ENCODE data around the gene TRPM2. TPM values are rescaled to one million over a fixed set of nuclear protein-coding genes. Genes with fewer than 3 reads are reported as not detected.
A peak's percentile ranks its signal among the peaks of the same experiment; 100 is the strongest.

Gene TRPM2
- total RNA-seq, 4 donors from 2014 or later = 0.40 to 6.9 (median 2.5) TPM

DNA sequence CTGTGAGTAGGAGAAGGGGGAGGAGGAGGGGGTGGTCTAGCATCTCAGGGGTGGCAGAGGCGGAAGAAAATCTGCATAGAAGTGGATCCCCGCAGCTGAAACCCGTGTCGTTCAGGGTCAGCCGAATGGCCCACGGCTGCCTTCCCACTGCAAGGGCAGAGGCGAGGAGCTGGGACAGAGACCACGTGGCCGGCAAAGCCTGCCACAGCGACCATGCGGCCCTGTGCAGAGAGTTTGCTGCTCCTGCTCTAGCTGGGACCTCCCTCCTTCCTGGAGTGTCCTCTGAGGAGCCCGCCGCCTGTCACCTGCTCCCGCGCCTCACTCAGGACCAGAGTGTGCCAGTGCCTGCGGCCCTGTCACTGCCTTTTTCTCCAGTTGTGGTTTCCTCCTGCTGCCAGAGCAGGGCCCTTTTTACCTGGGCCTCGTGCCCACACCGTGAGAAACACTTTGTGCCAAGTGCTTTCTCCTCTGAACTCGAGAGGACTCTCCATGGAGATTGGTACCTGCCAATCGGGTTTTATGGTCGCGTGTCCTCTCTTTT is 5.4 kb upstream of the TRPM2 start:
- Histone ChIP-seq H3K36me3 (no peaks in the 10 kb centered on the region), H3K27me3 (peaks cover 0 to 68% (median 9%) of the 10 kb centered on the region in 4 donors), H3K4me3 (no peak overlapping the region), H3K9me3 (no peaks in the 10 kb centered on the region), H3K4me1 (peaks cover 0 to 18% (median 11%) of the 10 kb centered on the region in 3 donors), H3K27ac (no peak overlapping the region)
- WGBS, 2 donors = 46 to 49% methylated on average over 10 to 17 of the region's 22 CpGs
- intact Hi-C loops (cut with DNase I) = no loop called here
- DNase-seq = no peak
- TF ChIP-seq, protein P1, sequence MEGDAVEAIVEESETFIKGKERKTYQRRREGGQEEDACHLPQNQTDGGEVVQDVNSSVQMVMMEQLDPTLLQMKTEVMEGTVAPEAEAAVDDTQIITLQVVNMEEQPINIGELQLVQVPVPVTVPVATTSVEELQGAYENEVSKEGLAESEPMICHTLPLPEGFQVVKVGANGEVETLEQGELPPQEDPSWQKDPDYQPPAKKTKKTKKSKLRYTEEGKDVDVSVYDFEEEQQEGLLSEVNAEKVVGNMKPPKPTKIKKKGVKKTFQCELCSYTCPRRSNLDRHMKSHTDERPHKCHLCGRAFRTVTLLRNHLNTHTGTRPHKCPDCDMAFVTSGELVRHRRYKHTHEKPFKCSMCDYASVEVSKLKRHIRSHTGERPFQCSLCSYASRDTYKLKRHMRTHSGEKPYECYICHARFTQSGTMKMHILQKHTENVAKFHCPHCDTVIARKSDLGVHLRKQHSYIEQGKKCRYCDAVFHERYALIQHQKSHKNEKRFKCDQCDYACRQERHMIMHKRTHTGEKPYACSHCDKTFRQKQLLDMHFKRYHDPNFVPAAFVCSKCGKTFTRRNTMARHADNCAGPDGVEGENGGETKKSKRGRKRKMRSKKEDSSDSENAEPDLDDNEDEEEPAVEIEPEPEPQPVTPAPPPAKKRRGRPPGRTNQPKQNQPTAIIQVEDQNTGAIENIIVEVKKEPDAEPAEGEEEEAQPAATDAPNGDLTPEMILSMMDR (IDR thresholded peaks at IDR 0.05) = no peak
- TF ChIP-seq POLR2A (IDR thresholded peaks at IDR 0.05) = no peak

DNA sequence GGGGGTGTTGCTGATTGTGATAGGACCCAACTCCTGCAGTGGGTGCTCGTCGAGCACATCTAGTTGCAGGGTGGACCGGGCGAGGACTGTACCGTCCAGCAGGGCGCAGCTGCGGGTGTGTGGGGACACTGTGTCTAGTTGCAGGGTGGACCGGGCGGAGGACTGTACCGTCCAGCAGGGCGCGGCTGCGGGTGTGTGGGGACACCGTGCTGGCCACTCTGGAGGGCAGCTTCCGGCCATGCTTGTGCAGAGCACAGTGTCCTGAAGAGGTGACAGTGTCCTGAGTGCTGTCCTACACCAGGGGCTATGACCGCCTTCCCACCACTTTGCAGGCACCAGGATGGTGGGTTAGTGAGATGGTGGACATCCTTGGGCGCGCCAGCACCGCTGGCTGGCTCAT is 4.6 kb upstream of the TRPM2 start:
- H3K4me3 ChIP-seq = no peak overlapping the region
- peaks cover 0 to 18% (median 11%) of the 10 kb centered on the region in 3 donors for H3K4me1 ChIP-seq
- 80 to 100% methylated on average over 1 to 5 of the region's 19 CpGs for WGBS, 2 donors
- DNase-seq = no peak
- H3K36me3 ChIP-seq = no peaks in the 10 kb centered on the region
- H3K27ac ChIP-seq = no peak overlapping the region
- peaks cover 0 to 77% (median 9%) of the 10 kb centered on the region in 4 donors for H3K27me3 ChIP-seq
- intact Hi-C loops (cut with DNase I) = no loop called here
- H3K9me3 ChIP-seq = no peaks in the 10 kb centered on the region
- no peak for TF ChIP-seq POLR2A (IDR thresholded peaks at IDR 0.05)
- TF ChIP-seq, protein P1 (IDR thresholded peaks at IDR 0.05) = no peak

DNA sequence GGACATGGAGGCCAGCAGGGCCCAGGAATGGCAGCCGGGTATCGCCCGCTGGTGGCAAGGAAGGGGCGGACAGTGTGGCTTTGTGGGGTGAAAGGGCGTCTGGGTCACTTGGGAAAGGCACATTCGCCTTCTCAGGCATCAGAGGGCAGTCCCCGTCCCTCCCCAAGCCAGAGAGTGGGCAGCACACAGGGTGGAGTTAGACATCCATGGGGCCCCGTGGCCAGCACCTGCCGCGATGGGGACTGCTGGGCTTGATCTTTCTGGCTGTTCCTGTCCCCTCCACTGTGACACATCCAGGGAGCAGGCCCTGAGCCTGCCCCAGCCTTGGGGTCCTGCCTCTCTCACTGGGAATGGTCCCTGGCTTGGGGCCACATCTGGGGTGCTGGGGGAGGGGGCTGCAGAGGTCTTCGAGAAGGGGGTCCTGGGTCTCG is 4.0 kb upstream of the TRPM2 start:
- intact Hi-C loops (cut with DNase I) = no loop called here
- no peak for TF ChIP-seq POLR2A (IDR thresholded peaks at IDR 0.05)
- TF ChIP-seq, protein P1 (IDR thresholded peaks at IDR 0.05) = no peak
- peaks cover 0 to 18% (median 11%) of the 10 kb centered on the region in 3 donors for H3K4me1 ChIP-seq
- peaks cover 0 to 79% (median 9%) of the 10 kb centered on the region in 4 donors for H3K27me3 ChIP-seq
- no peak overlapping the region for H3K27ac ChIP-seq
- no CpG with 5 or more reads among the region's 12 CpGs for WGBS, 2 donors
- H3K36me3 ChIP-seq = no peaks in the 10 kb centered on the region
- no peak for DNase-seq
- no peaks in the 10 kb centered on the region for H3K9me3 ChIP-seq
- peak overlapping the region in 1 of 4 donors; percentile 43 for H3K4me3 ChIP-seq

DNA sequence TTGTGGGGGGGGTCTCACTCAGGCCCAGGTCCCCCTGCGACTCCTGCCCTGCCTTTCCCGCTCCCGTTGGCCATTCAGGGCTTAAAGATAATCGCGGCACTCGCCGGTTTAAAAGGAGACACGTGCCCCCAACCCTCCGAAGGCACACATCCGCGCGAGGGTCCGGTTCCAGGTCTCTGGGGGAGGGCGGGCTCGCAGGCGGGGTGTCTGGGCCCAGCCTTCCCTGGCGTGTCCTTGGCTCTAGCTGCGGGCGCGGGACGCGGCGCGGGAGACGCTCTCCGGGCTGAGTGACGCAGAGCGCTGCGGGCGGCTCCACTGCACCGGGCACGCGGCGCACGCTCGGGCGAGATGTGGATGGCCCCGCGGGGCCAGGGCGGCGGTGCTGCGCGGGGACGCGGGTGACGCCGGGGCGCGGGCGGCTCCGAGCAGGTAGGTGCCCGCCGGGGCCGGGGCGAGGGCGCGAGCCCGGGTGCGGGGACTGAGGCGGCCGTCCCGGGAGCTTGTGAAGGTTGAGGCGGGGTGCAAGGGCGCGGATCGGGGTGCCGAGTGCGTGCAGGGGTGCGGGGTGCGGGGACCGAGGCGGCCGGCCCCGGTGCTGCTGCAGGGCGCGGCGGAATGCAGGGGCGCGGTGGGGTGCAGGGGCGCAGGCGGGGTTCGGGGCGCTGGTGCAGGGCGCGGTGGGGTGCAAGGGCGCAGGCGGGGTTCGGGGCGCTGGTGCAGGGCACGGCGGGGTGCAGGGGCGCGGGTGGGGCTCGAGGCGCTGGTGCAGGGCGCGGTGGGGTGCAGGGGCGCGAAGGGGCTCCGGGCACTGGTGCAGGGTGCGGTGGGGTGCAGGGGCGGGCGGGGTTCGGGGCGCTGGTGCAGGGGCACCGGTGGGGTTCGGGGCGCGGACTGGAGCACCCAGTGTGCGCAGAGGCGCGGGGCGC is 3.3 kb upstream of the TRPM2 start:
- no peak for DNase-seq
- Histone ChIP-seq H3K4me1 (peaks cover 0 to 18% (median 11%) of the 10 kb centered on the region in 3 donors), H3K36me3 (no peaks in the 10 kb centered on the region), H3K27ac (no peak overlapping the region), H3K27me3 (peaks cover 0 to 74% (median 9%) of the 10 kb centered on the region in 4 donors), H3K4me3 (peak overlapping the region in 2 of 4 donors; percentile 18 to 43), H3K9me3 (no peaks in the 10 kb centered on the region)
- intact Hi-C loops (cut with DNase I) = no loop called here
- TF ChIP-seq POLR2A (IDR thresholded peaks at IDR 0.05) = no peak
- TF ChIP-seq, protein P1 (IDR thresholded peaks at IDR 0.05) = no peak
- WGBS, 2 donors = 18 to 80% methylated on average over 1 to 5 of the region's 113 CpGs

Data from esophagus squamous epithelium (tissue), 5 donors.